Tibial artery (tissue), 4 donors: ENCODE results near the gene LAPTM4A.
A peak's percentile ranks its signal among the peaks of the same experiment; 100 is the strongest.

Source experiments
- DNase-seq, 2 donors: peaks; one replicate each; pipeline ENCODE4 v3.0.0-alpha.2; 2019
- H3K27ac ChIP-seq, 2 donors: fragments of 200-600 bp; sonication (generic) in 1 of 2; 1 replicate in 1 of 2; 2 replicates in 1 of 2; pipeline ENCODE4 v1.5.1; 2018 to 2019; ENCODE audit warnings: mild to moderate bottlenecking in 1 of 2
- H3K27me3 ChIP-seq, 2 donors: fragments of 200-600 bp; sonication (generic) in 1 of 2; one replicate each; pipeline versions ENCODE4 v1.5.1 to v1.6.0; 2016 to 2019
- H3K36me3 ChIP-seq, 3 donors: fragments of 200-600 bp; sonication (generic) in 2 of 3; one replicate each; pipeline ENCODE4 v1.5.1; 2016 to 2019; ENCODE audit warnings: mild to moderate bottlenecking in 2 of 3
- H3K4me1 ChIP-seq, 4 donors: fragments of 200-600 bp; sonication (generic) in 2 of 4; 1 replicate in 3 of 4; 2 replicates in 1 of 4; pipeline ENCODE4 v1.5.1; 2016 to 2019
- H3K4me3 ChIP-seq, 2 donors: fragments of 200-600 bp; sonication (generic) in 1 of 2; 1 replicate in 1 of 2; 2 replicates in 1 of 2; pipeline ENCODE4 v1.5.1; 2018 to 2019; ENCODE audit warnings: mild to moderate bottlenecking in 2 of 2
- H3K9me3 ChIP-seq, 3 donors: fragments of 200-600 bp; sonication (generic) in 1 of 3; one replicate each; pipeline ENCODE4 v1.5.1; 2016 to 2019
- intact Hi-C: fragments of 100-400 bp; cut with DNase I; formaldehyde crosslinking; loops from one replicate; pipeline ENCODE4 v1.15.0; 2023; ENCODE audit warnings: low total_unique reads
- TF ChIP-seq, protein P1 (sequence below), 2 experiments: fragments of 200-600 bp in 1 of 2; fragments of 450-650 bp in 1 of 2; IDR thresholded peaks; one replicate each; pipeline ENCODE4 v1.5.1; 2017 to 2019; ENCODE audit warnings: antibody characterized with exemption in 2 of 2, mild to moderate bottlenecking in 1 of 2, moderate library complexity in 1 of 2

LAPTM4A gene

GRCh38 chr2:20073460-20073859 lies 22.0 kb upstream of the LAPTM4A start:
- TF ChIP-seq, protein P1, sequence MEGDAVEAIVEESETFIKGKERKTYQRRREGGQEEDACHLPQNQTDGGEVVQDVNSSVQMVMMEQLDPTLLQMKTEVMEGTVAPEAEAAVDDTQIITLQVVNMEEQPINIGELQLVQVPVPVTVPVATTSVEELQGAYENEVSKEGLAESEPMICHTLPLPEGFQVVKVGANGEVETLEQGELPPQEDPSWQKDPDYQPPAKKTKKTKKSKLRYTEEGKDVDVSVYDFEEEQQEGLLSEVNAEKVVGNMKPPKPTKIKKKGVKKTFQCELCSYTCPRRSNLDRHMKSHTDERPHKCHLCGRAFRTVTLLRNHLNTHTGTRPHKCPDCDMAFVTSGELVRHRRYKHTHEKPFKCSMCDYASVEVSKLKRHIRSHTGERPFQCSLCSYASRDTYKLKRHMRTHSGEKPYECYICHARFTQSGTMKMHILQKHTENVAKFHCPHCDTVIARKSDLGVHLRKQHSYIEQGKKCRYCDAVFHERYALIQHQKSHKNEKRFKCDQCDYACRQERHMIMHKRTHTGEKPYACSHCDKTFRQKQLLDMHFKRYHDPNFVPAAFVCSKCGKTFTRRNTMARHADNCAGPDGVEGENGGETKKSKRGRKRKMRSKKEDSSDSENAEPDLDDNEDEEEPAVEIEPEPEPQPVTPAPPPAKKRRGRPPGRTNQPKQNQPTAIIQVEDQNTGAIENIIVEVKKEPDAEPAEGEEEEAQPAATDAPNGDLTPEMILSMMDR (IDR thresholded peaks at IDR 0.05): no peak
- Histone ChIP-seq H3K4me1 (peaks cover 0 to 14% (median 7%) of the 10 kb centered on the region in 4 donors), H3K27me3 (no peaks in the 10 kb centered on the region), H3K36me3 (no peaks in the 10 kb centered on the region), H3K27ac (no peak overlapping the region), H3K4me3 (no peak overlapping the region), H3K9me3 (no peaks in the 10 kb centered on the region)
- intact Hi-C loops: no loop called here
- DNase-seq: no peak

- Histone ChIP-seq H3K4me1 (peaks cover 0 to 14% (median 7%) of the 10 kb centered on the region in 4 donors), H3K27me3 (no peaks in the 10 kb centered on the region), H3K9me3 (no peaks in the 10 kb centered on the region), H3K36me3 (no peaks in the 10 kb centered on the region), H3K27ac (peak overlapping the region; percentile 52 to 60), H3K4me3 (no peak overlapping the region)
- TF ChIP-seq, protein P1 (IDR thresholded peaks at IDR 0.05): no peak
- intact Hi-C loops: no loop called here
- DNase-seq: no peak
Observed at GRCh38 chr2:20072436-20073158, 21.2 kb upstream of the LAPTM4A start.

- intact Hi-C loops: no loop called here
- H3K4me3 ChIP-seq: no peak overlapping the region
Observed at GRCh38 chr2:20071397-20072383, 20.3 kb upstream of the LAPTM4A start.

DNA sequence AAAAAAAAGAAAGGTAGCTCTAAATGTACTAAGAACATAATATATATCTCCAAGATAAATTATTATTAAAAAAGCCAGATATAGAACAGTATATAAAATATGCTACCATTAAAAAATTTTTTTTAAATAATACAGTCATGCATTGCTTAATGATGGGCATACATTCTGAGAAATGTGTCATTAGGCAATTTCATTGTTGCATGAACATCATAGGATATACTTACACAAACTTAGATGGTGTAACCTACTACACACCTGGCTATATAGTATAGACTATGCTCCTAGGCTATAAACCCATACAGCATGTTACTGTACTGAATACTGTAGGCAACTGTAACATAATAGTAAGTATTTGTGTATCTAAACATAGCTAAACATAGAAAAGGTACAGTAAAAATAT lies 18.3 kb upstream of the LAPTM4A start:
- Histone ChIP-seq H3K27ac (no peak overlapping the region), H3K4me3 (no peak overlapping the region), H3K27me3 (no peaks in the 10 kb centered on the region), H3K36me3 (no peaks in the 10 kb centered on the region), H3K4me1 (peaks cover 0 to 22% (median 14%) of the 10 kb centered on the region in 4 donors), H3K9me3 (no peaks in the 10 kb centered on the region)
- DNase-seq: no peak
- intact Hi-C loops: no loop called here
- TF ChIP-seq, protein P1 (IDR thresholded peaks at IDR 0.05): no peak

More at GRCh38 chr2:20071397-20072383, 20.3 kb upstream of the LAPTM4A start:
- TF ChIP-seq, protein P1 (IDR thresholded peaks at IDR 0.05): no peak
- Histone ChIP-seq H3K36me3 (no peaks in the 10 kb centered on the region), H3K27me3 (no peaks in the 10 kb centered on the region), H3K27ac (peak overlapping the region; percentile 52 to 60), H3K9me3 (no peaks in the 10 kb centered on the region), H3K4me1 (peaks cover 0 to 14% (median 7%) of the 10 kb centered on the region in 4 donors)
- DNase-seq: peak in 1 of 2 donors; percentile 49

DNA sequence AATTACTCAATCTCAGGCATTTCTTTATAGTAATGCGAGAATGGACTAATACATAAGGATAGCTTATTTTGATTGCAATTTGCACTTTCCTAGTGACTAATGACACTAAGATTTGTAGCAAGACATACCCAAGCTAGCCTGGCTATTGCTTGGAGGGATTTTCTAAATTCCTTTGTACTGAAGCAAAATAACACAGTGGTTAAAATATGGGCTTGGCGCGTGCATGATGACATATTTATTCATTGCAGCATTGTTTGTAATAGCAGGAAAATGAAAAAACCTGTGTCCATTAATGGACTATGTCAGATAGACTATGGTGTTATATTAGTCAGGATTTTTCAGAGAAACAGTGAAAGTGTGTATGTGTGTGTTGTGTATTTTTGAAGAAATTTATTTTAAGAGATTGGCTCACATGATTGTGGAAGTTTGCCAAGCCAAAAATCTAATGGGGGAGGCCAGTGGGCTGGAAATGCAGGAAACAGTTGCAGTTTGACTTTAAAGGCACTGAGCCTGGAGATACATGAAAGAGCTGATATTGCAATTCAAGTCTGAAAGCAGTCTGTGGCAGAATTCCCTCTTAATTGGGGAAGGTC lies 16.7 kb upstream of the LAPTM4A start:
- intact Hi-C loops: no loop called here
- DNase-seq: no peak
- peaks cover 0 to 27% (median 14%) of the 10 kb centered on the region in 4 donors for H3K4me1 ChIP-seq

More for the DNA sequence above, 16.7 kb upstream of the LAPTM4A start:
- no peak overlapping the region for H3K27ac ChIP-seq
- TF ChIP-seq, protein P1 (IDR thresholded peaks at IDR 0.05): no peak
- H3K9me3 ChIP-seq: no peaks in the 10 kb centered on the region
- no peaks in the 10 kb centered on the region for H3K27me3 ChIP-seq
- no peak overlapping the region for H3K4me3 ChIP-seq
- no peaks in the 10 kb centered on the region for H3K36me3 ChIP-seq
